Kidney epithelial cell (primary cell): Measurements from ENCODE around the gene MPDU1. TPM values are rescaled to one million over a fixed set of nuclear protein-coding genes. Genes with fewer than 3 reads are reported as not detected.

Experiments
- DNase-seq: peaks from one replicate; pipeline ENCODE4 v3.0.0-alpha.2; 2010; ENCODE audit warnings: low read depth
- H3K27me3 ChIP-seq: 2 replicates; pipeline ENCODE4 v1.6.0; 2011; ENCODE audit warnings: low read length; ENCODE audit not compliant: control insufficient read depth, insufficient read depth
- H3K36me3 ChIP-seq: 2 replicates; pipeline ENCODE4 v1.5.1; 2011; ENCODE audit warnings: low read length; ENCODE audit not compliant: control insufficient read depth, insufficient read depth
- H3K4me3 ChIP-seq: 2 replicates; pipeline ENCODE4 v1.5.1; 2011; ENCODE audit warnings: low read depth, mild to moderate bottlenecking, control low read depth, low read length
- total RNA-seq: library from RNA; depleted of rRNA; stranded (reverse); fragments of >200 nt; gene quantifications from 2 replicates; pipeline ENCODE4 v1.2.3, GENCODE V29; 2015
- TF ChIP-seq, protein P1 (sequence below): IDR thresholded peaks from 2 replicates; pipeline ENCODE4 v1.5.1; 2011; ENCODE audit warnings: mild to moderate bottlenecking, moderate library complexity, low read length, control low read depth, inconsistent platforms; ENCODE audit not compliant: insufficient read depth, poor library complexity, severe bottlenecking

MPDU1 gene
- total RNA-seq, 1 donor from 2014 or later: 187 TPM

DNA sequence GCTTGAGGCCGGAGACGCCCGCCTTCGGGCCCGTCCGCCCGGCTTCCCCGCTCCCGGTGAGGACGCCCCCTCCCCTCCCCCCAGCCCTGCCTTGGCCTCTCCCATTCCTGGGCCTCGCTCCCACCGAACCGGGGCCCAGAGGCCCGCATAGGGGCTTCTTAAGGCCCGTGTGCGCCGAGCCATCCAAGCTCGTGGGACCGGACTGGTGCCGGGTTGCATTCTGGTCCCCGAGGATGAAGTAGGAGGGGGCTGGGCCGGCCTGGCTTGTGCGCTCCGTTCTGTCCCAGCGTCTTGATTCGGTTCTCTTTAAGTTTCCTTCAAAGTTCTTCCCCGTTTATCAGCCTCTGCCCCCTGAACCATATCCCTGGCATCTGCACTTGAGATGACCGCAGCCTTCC lies 21.4 kb upstream of the MPDU1 start:
- TF ChIP-seq, protein P1, sequence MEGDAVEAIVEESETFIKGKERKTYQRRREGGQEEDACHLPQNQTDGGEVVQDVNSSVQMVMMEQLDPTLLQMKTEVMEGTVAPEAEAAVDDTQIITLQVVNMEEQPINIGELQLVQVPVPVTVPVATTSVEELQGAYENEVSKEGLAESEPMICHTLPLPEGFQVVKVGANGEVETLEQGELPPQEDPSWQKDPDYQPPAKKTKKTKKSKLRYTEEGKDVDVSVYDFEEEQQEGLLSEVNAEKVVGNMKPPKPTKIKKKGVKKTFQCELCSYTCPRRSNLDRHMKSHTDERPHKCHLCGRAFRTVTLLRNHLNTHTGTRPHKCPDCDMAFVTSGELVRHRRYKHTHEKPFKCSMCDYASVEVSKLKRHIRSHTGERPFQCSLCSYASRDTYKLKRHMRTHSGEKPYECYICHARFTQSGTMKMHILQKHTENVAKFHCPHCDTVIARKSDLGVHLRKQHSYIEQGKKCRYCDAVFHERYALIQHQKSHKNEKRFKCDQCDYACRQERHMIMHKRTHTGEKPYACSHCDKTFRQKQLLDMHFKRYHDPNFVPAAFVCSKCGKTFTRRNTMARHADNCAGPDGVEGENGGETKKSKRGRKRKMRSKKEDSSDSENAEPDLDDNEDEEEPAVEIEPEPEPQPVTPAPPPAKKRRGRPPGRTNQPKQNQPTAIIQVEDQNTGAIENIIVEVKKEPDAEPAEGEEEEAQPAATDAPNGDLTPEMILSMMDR: no peak
- Histone ChIP-seq H3K4me3 (peak overlapping the region; percentile 83), H3K36me3 (peaks cover 2% of the 10 kb centered on the region), H3K27me3 (no peaks in the 10 kb centered on the region)
- no peak for DNase-seq

DNA sequence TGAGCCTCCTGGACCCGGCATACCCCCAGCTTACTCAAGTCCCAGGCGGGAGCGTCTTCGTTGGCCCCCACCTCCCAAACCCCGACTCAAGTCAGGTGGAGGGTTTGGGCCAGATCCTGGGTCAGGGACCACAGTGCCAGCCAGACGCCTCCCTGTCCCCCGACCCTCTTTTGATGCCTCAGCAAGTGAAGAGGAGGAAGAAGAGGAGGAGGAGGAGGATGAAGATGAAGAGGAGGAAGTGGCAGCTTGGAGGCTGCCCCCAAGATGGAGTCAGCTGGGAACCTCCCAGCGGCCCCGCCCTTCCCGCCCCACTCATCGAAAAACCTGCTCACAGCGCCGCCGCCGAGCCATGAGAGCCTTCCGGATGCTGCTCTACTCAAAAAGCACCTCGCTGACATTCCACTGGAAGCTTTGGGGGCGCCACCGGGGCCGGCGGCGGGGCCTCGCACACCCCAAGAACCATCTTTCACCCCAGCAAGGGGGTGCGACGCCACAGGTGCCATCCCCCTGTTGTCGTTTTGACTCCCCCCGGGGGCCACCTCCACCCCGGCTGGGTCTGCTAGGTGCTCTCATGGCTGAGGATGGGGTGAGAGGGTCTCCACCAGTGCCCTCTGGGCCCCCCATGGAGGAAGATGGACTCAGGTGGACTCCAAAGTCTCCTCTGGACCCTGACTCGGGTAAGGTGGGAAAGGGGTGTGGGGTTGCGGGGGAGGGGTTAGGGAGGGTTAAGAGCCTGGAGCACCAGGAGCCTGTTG lies 20.4 kb upstream of the MPDU1 start:
- no peak for DNase-seq
- Histone ChIP-seq H3K27me3 (no peaks in the 10 kb centered on the region), H3K4me3 (peak overlapping the region; percentile 83), H3K36me3 (peaks cover 2% of the 10 kb centered on the region)
- TF ChIP-seq, protein P1: no peak

DNA sequence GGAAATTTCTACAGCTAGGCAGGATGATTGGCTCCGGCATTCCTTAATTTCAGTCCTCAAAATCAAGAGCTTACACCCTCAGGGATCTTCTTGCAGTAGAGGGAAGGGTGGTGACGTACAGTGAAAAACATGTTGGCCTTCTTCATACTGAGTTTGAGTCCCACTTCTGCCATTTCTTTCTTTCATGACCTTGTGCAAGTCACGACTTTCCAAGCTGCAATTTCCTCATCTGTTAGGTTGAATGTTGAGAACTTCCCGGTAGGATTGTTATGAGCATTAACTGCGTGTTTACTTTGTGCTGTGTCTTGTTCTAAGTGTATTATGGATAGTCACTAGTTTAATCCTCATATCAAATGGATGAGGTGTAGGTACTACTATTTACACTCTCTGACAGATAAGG lies 14.1 kb upstream of the MPDU1 start:
- DNase-seq: no peak
- Histone ChIP-seq H3K27me3 (no peaks in the 10 kb centered on the region), H3K4me3 (no peak overlapping the region), H3K36me3 (peaks cover 3% of the 10 kb centered on the region)
- TF ChIP-seq, protein P1: no peak

DNA sequence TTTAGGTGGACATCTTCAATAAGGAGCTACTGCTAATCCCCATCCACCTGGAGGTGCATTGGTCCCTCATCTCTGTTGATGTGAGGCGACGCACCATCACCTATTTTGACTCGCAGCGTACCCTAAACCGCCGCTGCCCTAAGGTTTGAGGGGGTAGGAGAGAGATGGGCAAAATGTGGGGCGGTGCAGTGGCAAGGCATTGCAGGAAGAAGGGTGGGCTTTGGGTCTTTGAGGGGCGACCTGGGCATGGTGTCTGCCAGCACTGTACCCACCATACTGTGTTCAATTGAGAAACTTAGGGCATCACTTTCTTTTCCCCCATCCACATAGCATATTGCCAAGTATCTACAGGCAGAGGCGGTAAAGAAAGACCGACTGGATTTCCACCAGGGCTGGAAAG lies 13.3 kb upstream of the MPDU1 start:
- TF ChIP-seq, protein P1: no peak
- Histone ChIP-seq H3K36me3 (peaks cover 6% of the 10 kb centered on the region), H3K4me3 (no peak overlapping the region), H3K27me3 (no peaks in the 10 kb centered on the region)
- DNase-seq: no peak

DNA sequence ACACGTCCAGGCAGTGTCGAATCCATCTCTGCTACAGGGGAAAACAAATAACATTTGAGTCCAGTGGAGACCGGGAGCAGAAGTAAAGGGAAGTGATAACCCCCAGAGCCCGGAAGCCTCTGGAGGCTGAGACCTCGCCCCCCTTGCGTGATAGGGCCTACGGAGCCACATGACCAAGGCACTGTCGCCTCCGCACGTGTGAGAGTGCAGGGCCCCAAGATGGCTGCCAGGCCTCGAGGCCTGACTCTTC lies 11.4 kb upstream of the MPDU1 start:
- Histone ChIP-seq H3K27me3 (no peaks in the 10 kb centered on the region), H3K36me3 (peaks cover 10% of the 10 kb centered on the region), H3K4me3 (peak overlapping the region; percentile 53)
- TF ChIP-seq, protein P1: no peak
- DNase-seq: no peak
